MV-4-11 (cell line): ENCODE data around the gene FARP2.

Source experiments
- DNase-seq: peaks from one replicate; lab custom pipeline; 2025; lab: John Stamatoyannopoulos, UW

The FARP2 gene

DNA sequence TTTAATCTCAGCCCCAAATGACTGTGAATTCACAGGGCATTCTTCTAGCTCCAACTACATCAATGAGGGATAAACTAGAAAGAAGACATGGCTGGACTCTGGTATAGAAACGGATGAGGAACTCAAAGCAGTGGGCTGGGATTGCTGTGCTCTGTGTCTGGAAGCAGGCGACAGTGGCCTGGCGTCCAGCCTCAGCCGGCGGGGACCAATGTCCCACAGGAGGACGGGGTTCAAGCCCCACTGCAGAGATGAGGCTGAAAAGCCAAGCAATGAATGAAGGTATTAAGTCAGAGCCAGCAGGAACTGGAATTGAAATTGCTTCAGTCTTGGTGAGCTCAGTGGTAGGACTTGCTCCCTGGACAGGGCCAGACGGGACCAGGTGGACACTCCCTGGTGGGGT, 178.2 kb downstream of the FARP2 start:
- DNase-seq = no peak

DNA sequence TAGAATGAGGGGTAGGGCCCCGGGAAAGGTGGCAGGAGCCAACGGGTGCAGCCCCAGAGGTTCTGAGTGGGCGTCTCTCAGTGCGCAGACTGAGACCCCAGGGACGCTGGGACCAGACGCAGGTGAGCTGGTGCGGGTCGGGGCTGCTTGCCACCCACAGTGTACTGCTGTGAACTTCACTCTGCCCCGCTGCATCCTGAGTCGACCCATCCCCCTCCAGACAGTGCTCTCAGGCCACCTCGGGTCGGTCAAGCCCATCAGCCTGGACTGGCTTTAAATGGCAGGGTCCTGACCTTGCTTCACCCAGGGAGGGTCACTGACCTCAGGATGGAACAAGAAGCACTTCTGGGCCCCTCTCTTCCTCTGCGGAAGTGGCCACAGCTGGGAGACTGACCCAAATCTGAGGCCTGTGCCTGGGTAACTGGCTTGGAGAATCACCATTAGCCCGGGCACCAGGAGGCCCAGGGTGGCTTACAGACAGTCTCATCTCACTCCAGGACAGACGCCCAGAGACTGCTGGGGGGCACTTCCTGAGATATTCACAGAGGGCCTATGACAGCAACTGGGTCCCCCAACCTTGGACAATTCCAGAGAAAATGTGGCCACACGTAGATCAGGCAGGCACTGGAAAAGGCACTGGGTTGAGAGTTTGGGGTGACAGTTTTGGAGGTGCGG, 178.8 kb downstream of the FARP2 start:
- DNase-seq = no peak

DNA sequence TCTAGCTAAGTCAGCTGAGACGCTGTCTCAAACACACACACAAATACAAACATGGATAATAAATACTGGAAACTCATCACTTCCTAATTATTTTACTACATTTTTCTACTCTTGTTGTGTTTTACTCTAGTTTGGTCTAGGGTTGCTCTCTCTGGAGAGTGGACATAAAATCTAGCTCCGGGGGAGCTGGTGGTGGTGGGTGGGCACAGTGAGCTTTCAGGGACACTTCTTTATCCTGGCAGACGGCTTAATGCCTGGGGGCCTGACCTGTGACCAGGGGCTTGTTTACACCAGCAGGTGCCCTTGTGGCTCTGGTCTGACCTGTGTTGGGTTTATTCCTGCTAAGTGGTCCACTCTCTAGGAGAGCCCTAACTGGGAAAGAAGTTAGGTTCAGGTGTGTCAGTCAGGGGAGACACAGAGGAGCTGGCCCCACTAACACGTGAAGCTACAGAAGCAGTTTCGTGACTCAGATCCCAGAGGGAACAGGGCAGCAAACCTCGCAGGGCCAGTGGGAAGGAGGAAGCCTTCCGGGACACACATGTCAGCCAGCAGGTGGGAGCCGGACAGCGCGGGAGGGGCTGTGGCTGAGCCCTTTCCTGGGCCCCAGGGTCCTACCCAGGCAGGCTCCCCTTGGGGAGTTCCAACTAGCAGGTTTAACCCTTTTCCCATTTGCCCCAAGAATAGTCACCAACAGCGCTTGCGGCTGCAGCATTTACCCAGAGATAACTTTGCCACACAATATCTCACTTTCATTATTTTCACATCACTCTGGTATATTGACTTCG, 180.0 kb downstream of the FARP2 start:
- no peak for DNase-seq

DNA sequence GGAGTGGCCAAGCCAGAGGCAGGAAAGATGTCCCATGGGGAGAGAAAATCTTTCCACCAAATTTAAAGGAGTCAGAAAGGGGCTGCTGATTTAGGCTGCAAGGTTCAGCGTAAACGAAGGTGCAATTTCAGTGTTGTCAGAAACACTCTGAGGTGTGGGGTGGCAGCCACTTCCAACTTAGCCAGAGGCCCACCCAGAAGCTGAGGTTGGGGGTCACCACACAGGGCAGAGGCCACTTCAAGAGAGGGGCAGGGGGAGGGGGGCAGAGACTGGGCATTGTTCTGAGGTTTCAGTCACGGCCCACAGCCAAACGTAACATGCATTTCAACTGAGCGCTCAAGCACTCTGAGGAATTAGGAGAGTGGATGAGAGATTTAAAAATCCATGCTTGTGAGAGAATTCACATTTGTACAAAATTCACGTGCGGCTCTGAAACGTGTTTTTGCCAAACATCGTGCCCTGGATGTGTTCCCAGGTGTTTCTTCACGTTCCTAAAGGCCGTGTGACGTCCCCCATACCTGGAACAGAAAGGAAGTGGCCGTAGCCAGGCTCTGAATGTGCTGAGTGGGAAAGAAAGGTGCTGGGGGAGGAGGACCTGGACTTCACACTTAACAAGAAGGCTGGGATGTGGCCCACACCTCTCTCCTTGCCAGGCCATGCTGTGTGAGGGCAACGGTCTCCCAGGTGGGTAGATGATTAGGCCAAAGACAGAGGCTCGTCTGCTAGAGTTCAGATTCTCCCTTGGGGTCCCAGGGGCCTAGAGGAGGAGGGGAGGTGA, 182.9 kb downstream of the FARP2 start:
- no peak for DNase-seq

DNA sequence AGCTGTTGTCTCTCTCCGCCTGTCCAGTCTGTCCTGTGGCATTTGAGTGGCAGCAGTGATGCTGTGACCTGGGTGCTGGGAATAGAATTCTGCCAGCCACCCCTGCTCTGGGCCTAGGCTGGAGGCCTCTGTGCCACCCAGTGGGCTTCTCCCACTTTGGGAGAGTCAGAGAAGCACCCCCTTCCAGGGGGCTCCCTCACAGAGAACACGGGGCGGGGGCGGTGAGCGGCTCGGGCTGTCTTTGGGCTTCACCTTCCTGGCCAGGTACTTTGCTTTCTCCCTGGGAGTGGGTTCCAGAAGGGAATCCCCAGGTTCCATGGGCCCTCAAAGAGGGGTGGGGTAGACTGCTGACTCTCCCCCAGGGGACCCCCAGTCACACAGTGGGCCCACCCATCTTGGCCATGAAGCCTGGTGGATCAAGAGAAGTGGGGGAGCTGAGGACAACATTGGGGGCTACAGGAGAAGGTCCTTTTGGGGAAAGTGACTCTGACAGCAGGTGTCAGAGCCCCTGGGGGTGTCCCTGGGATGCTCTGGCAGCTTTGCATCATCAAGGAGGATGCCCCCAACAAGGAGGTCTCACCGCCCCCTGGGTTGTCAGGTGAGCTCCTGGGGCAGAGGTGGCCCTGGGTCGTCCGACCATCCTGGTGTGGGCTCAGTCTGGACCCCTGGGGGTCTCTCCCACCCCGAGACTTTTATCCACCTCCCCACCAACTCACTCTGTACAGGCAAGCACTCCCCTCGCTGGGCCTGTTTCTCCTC, 183.7 kb downstream of the FARP2 start:
- no peak for DNase-seq

DNA sequence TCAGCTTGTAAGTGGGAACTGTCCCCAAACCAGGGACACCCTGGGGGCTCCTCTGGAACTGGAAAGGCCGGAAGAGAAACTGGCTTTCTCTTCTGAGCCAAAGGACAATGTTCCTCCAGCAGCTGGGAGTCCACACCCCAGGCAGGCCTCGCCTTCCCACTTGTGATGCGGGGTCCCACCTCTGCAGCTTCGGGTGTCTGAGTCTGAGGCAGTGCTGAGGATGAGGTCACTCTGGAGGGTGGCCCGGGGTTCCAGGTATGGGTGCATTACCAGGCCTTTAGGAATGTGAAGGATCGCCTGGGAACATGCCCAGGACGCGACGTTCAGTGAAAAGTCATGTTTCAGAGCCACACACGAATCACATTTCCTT, 184.3 kb downstream of the FARP2 start:
- DNase-seq = no peak

DNA sequence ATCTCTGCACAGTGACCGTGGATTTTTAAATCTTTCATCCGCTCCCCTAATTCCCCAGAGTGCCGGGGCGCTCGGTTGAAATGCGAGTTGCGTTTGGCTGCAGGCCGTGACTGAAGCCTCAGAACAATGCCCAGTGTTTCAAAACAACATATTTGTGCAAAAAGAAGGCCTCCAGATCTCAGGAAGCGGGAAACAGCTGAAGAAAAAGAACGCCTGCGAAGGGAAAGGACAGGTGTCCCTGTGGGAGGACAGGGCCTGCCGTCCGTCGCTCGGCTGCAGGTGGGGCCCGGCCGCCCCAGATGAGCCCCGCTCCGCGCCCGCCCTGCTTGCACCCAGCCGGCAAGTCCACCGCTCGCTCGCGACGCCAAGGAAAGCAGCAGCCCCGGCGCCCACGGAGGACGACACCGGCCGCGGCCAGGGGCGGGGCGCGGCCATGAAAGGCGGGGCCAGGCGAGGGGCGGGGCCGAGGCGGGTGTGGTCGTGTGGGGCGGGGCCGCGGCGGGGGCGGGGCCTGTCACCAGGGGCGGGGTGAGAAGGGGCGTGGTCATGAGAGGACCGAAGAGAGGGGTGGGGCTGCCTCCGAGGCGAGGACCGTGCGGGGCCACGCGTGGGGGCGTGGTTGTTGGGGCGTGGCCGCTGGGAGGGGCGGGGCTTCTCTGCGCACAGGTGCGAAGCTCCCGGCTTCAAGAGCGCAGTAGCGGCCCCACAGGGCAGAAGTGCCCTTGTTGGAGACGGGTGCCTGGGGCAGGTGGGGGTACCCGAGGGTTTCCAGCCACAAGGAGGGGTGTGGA, 184.9 kb downstream of the FARP2 start:
- DNase-seq = peak; percentile 13

DNA sequence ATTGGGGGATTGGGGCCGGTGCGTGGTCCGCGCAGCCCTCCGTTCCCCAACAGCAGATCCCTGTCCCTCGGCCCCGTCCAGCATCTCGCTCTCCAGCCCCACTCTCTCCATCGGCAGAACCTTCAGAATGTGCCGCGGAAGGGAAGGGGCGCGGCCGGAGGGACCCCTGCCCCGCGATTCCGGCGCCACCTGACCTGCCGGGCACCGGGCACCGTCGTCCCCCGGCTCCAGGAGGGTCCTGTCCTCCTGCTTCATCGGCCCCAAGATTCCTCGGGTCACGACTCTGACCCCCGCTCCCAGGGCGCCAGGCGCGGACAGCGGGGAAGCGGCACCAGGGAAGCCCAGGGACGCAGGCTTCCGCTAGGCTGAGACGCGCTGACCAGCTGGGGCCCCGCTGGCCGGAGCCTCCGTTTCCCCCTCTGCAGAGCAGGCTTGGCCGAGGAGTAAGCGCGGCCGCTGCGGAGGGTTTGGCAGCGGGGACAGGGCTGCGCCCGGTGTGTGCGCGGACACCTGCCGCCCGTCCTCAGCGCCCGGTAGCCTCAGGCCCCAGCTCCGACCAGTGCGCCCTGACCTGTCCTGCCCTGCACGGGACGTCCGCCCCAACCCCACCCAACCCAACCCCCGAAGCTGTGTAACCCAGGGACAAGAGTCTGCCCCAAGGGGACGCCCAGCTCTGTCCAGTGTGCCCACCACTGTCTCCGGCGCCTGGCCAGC, 185.6 kb downstream of the FARP2 start:
- DNase-seq = no peak

DNA sequence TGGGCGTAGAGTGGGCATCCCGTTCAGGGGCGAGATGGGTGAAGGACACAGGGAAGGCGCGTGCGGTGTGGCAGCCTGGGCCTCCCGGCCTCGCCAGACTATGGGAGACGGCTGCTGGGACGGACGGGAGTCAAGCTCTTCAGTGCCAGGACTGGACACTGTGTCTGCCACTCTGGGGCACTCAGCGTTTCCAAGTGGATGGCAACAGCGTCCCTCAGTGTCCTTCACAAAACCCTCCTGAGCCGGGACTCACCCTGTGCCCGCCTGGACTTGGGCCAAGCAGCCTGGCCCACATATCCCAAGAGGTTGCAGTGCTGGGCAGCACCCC, 186.2 kb downstream of the FARP2 start:
- no peak for DNase-seq
